Activated CD4-positive, alpha-beta T cell treated with anti-CD3 and anti-CD28 coated beads, Interleukin-2, amount 50 U/mL, for 1 hour (primary cell): ENCODE results near the gene SIGLEC12.
A peak's percentile ranks its signal among the peaks of the same experiment; 100 is the strongest.
"Not testable (repeated sequence)": the region's sequence is repeated elsewhere in the genome, so short reads cannot be mapped to it uniquely, and the experiment has no call there.

Experiments
- DNase-seq: peaks from one replicate; pipeline ENCODE4 v3.0.0-alpha.2; 2020

Gene SIGLEC12

DNA sequence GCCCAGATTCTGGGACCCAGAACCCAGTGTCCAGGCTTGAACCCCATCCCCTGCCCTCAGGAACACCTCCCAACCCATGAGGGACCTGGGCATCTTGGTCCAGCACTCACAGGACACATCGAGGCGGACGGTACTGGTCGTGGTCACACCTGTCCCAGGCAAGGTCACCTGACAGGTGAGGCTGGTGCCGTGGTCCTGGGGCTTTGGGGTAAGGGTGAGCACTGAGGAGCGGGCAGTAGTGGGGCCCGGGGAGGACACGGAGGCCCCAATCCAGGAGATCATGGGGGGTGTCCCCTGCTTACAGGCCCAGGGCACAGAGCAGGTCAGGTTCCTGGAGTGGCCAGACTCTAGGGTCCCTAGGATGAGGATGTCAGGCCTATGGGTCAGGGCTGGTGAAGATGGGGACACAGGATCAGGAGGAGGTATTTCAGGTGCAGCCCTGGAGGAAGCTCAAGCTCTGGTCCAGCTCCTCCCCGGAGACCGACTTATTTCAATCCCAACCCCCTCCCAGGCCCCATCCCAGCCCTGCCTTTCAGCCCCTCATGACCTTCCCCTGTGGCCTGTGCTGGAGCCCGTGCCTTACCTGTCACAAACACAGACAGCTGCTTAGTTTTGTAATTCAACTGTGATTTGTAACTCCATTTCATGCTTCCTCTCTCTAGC, 44.1 kb downstream of the SIGLEC12 start:
- no peak for DNase-seq

DNA sequence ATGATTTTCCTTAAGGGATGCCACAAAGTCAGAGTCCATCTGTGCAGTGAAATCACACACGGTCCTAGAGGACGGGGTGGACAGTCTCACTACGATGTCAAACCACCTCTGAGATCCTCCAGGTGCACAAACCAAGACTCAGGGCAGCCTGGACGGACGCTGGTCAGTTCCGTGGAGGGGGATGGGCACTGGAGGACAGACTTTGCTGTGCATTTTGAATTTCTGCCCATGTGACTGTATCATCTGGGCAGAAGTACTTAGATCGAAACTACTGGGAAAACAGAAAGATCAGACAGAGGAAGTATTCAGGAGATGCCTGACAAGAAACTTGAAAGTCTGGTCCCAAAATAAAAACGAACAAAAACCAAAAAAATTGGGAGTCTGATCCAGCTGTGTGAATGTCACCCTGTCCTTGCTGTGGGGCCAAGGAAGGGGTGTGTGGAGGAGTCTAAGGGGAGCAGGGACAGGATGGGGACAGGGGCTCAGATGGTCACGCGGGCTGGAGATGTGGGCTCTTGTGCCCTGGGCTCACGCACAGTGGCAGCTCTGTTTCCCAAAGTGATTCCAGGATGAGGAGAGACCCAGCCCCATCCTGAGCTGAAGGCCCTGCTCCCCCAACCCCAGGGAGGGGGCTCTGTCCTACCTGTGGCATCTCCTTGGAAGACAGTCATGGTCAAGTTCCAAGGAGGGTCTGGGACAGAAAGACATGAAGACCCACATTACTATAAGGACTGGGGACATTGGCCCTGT, 44.9 kb downstream of the SIGLEC12 start:
- no peak for DNase-seq

DNA sequence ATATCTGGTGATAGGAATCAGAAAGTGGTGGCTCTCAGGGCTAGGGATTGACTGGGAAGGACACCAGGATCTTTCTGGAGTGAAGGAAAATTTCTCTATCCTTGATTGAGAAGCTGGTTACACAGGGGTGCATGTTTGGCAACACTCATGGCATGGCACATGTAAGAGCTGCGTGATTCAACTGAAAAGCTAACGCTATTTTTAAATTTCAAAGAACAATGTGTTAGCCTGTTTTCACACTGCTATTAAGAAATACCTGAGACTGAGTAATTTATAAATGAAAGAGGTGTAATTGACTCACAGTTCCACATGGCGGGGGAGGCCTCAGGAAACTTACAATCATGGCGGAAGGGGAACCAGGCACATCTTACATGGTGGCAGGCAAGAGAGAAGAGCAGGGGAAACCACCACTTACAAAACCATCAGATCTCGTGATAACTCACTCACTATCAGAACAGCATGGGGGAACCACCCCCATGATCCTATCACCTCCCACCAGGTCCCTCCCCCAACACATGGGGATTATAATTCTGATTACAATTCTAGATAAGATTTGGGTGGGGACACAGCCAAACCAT, 50.8 kb downstream of the SIGLEC12 start:
- DNase-seq, result no peak

DNA sequence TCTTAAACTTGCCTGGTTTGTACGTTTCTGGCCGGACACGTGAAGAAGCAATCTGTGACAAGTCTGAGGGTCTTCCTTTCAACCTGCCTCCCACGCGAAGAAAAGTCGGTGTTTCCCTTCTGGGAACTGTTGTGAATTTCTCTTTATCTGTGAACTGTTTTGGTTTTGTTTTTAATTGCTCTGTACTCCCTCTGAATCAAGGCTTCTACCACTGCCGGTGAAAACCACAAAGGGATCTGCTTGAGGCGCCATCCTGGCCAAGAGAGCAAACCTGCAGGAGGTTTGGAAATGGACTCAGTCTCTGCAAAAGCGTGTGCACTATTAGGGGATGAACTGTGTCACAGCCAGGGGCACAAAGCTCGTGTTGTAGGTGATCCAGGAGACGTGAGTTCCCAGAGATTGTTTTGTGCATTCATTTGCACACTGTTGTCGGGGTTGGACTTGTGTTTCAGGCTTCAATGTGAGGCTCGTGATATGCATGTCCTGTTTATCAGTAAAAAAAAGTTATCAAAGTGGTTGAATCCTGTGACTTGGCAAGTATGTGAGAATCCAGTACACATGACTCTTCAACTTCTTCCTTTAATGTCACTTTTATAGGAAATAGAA, 53.1 kb downstream of the SIGLEC12 start:
- no peak for DNase-seq

DNA sequence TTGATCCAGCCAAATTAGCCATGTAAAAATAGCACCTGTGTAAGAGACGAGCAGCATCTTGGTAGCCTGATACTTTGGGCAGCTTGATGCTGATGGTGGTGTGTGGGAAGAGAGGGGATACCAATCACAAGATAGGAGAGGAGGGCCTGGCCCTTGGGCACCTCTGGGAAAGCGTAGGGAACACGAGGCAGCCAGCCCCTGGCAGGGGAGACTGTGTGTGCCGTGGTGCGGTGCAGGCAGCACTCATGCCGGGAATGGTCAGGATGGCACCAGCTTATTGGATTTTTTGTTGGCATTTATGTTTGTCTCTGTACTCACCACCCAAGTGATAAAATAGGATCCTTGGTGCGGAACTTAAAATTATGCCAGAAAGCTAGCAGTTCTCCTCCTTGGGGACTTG, 53.6 kb downstream of the SIGLEC12 start:
- DNase-seq, result no peak

DNA sequence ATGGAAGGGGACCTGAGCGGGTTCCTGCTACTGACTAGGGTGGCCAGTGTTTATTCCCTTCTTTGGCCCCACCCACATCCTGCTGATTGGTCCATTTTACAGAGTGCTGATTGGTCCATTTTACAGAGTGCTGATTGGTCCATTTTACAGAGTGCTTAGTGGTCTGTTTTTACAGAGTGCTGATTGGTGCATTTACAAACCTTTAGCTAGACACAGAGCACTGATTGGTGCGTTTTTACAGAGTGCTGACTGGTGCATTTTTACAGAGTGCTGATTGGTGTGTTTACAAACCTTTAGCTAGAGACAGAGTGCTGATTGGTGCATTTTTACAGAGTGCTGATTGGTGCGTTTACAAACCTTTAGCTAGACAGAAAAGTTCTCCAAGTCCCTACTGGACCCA, 54.1 kb downstream of the SIGLEC12 start:
- not testable (repeated sequence) for DNase-seq

DNA sequence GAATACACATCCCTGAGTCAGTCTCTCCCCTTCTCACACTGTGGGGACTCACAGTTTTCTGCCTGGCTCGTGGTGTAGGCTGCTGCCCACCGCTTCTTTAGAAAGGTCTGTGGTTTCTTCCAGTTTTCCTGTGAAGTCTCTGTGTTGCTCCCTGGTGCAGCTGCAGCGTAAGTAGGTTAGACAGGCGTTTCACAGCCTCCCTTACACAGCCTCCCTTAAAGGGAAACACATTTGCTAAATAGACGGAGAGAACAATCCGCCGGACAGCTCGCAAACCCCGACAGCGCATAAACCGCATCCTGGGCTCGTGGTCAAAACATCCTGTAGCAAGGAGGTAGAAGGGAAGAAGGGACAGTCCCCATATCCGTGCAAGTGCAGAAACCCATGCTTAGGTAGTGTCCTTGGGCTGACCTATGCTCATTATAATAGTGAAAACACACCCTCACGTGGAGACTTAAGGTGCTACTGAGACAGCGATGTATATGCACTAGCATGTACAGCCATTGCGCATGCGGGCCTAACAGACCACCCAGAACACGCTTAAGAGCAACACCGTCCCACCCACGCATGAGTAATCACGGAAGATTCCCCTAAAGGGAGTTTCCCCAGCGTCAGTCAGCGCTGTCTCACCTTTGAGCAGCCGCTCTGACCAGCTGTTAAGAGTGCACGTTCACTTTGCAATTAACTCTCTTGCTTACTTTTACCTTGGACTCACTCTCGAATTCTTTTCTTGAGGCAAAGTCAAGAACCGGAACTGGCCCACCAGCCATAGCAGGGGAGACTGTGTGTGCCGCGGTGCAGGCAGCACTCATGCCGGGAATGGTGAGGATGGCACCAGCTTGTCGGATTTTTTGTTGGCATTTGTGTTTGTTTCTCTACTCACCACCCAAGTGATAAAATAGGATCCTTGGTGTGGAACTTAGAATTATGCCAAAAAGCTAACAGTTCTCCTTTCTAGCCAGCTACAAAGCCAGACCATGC, 59.9 kb downstream of the SIGLEC12 start:
- DNase-seq, result peak; percentile 68
